GM21381 (cell line): ENCODE data around the gene GRIA4.
A peak's percentile ranks its signal among the peaks of the same experiment; 100 is the strongest.
"Not testable (repeated sequence)": the region's sequence is repeated elsewhere in the genome, so short reads cannot be mapped to it uniquely, and the experiment has no call there.

Experiments used
- ATAC-seq: cut with Tn5 transposase; IDR thresholded peaks from one replicate; pipeline ENCODE4 v1.9.1; 2021; ENCODE audit warnings: mild to moderate bottlenecking, moderate library complexity; ENCODE audit not compliant: unreplicated experiment

The GRIA4 gene

DNA sequence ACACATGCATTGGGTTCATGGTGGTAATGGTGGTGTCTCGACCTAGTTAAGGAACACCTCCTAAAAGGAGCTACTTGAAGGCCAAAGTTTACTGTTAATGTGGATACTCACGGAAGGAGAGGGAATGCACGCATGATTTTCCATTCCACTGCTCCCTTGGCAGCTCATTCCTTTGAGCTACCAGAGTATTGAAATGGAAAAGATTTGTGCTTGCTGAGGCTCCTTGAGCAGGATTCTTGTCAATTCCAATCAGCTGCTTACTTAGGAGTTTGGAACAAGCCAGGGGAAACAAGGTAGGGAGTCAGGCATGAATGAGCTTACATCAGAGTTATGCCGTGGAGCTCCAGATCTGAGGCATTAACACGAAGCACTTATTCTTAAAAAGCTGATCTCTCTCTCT lies 108.8 kb downstream of the GRIA4 start:
- ATAC-seq, result no peak

DNA sequence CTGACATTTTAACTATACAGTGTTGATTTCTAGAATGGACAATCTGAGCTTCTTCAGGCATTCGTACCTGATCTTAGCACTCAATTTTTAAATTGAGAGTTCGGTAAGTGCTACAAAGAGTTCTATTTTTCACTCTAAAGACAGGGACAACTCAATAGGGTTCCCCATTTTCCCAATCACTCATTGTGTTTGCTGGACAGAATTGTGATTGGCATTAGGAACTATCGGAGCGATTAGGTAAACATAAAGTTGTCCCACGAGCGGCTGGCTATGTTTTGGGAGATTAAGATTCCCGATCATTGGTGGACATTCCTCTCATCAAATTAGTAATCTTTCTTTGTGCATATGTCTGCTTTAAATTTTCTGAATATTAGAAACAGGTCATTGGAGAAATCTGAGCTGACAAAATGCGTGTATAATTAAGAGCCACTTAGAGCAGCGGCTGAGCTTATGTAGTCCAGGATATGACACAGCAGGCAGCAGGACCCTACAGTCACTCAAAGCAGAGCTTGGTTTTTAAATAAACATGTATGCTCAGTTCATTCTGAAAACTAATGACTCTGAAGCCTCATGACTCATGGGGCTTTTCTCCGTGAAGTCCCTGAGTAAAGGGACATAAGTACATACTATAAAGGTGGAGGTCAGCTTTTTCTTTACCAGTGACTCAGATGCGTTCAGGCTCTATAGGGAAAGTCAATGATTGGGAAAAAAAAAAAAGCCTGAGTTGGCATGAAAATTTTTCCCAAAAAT lies 109.4 kb downstream of the GRIA4 start:
- peak; percentile 94 for ATAC-seq

DNA sequence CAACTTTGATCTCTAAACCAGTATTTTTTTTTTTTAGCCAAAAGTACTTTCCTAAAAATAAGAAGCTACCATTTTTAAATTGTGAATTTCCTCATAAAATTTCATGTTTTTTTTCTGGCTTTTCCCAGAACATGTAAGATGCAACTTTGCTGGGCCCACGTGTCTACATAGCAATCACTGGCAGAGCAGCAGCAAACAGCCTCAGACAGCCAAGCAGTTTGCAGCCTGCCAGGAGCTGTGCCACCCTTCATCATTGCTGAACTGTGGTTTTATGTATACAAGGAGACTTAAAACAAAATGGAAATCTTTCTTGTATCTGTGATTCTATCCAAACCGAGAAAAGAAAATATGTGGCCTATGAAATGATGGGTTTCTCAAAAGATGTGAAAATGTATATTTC lies 110.2 kb downstream of the GRIA4 start:
- no peak for ATAC-seq

DNA sequence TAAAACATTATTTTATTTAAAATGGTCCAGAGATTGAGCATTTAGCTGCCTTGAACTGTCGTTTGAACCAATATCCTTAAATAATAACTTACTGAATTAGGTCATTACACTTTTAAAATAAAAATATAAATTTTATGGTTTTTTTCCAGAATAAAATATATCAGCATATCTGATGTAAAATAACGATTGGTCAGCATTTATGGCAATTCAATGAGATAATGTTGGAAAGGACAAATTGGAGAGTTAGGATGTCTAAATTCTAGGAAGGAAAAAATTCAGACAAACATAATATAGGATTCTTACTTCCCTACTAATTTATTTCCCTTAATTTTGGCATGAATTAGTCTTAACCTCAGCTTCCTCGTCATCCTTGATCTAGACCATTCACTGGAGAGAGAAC lies 113.4 kb downstream of the GRIA4 start:
- ATAC-seq, result no peak

DNA sequence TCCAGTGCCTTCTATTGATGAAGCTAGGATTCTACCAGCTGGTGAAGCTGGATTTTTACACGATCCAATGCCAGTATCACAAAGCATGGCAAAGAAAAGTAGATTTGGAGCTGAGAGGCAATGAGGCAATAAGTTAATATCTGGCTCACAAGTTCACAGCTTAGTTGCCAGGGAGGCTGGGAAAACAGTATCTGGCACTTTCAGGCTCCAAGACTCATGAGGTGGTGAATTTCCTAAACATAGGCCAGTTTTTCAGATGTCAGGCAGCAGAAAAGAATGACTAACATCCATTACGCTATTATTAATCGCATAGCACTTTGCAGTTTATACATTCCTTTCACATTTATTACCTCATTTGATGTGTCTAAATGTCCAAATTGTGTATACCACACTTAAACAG lies 122.7 kb downstream of the GRIA4 start:
- ATAC-seq, result no peak

DNA sequence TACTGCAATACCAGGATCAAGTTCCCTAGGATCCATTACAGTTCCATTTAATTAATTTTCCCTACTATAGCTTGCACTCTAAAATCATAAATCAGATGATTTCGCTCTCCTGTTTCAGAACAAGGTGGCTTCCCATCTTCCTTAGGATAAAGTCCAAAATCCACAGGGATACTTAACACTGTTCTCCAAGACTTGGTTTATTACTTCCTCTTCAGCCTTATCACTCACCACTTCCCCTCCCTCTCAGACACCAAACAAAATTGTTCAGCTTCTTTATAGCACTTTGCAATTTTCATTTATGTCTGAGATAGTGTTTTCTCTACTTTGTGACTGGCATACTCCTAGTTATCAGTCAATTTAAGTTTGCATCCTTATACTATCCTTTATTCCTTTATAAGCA lies 124.6 kb downstream of the GRIA4 start:
- no peak for ATAC-seq

DNA sequence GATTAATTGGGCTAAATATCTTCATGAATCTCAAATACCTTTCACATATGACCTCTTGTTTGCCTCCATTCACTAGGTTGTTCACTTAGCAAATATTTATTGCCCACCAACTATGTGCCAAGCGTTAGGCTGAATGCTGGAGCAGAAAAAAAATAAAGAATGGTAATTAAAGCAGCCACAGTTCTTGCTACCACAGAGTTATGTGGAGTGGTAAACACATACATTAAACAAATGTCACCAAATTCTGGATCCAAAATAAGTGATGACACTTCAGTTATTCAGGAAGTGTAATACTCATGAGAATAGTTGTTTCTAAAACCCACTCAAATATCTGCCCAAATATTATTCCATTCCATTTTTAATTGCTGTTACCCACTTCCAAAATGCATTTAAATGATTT lies 128.4 kb downstream of the GRIA4 start:
- ATAC-seq, result no peak

DNA sequence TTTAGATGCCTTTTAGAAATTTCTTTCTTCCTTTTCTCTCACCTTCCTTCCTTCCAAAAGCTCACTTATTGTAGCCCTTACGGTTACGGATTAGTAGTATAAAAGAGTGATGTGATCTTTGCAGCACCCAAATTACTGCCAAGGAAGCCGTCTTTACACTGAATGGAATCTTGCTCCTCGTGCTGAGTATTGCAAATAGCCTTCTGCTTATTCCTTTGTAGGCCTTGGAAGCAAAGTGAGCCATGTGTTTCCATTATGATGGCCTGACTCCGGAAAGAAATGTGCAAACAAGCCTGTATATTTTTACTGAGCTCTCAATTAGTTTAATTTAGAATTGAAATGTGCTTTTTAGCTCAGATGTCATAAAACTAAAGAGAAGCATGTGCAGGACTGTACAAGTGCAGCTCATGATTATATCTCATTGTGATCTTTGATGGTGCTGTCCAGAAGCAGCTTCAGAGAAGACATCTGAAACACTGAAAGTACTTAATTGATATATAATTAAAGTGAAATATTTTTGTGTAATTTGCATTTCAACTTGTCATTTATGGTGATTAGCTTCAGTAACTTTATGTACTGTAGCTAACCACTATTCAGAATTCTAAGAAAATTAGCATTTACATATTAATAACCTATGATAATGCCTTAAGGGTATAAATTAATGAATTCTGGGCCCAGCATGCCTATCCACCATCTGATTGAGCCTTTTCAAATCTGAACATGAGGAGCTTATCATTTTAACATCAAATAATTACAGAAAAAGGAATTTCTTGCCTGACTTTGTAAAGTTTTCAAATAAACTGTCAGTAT lies 129.3 kb downstream of the GRIA4 start:
- no peak for ATAC-seq

DNA sequence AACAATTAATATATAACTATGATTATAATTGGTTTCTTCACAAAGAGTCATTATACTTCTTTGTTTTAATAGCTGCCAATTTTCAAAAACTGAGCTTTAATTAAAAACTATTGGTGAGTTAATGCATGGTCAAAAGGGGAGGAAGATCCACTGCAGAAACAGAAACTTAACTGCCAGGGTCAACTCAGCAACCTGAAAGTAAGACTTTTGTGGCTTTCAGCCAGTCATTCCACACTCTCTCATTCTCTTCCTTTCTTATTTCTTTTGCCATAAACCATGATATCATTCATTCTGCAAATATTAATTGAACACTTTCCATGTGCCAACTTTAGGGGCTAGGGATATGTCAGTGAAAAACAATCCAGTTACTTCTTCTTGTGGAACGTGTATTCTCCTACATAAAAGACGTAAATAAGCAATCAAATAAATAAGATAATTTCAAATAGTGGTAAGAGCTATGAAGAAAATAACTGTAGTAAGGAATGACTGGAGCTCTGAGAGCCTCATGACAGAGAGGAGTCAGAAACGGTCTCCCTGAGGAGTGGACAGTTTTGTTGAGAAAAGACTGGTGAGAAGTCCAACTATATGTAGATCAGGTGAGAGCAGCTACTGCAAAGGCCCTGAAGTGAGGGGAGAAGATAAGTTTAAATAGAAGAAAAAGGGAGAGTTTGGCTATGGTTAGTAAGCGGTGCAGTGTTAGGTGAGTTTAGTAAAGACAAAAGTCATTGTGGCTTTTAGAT lies 130.5 kb downstream of the GRIA4 start:
- peak; percentile 99 for ATAC-seq

DNA sequence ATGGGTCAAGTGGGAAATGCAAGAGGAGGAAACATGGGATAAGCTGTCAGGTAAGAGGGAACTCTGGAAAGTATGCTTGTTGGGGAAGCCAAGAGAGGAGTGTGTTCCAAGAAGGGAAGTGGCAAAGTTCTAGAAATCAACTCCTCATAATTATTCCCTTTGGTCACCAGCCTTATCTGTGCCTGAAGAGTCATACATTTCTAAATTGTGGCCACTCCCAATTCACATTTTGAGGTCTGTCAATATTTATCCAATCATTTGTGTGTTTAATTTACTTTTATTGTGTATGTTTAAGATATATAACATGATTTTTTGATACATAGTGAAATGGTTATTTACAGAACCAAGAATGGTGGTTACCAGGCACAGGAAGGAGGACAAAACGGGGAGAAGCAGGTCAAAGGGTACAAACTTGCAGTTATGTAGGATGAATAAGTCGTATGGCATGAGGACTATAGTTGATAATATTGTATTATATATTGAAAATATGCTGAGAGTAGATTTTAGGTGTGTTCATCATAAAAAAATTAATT lies 131.7 kb downstream of the GRIA4 start:
- no peak for ATAC-seq

DNA sequence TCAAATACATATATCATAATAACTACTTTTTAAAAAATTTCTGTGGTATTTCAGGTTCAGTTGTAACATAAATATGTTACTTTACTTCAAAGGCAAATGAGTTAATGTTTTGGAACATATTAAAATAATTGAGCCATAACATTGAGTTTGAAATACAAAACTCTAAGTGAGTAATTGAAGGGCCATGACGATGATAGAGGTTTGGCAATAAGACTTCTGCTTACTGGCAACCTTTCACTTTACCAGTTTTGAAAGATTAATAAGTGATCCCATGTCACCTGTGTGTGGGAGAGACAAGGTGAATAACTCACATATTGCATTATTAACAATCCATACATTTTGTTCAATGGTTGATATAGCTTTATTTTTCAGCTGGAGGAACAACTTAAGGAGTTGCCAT lies 144.4 kb downstream of the GRIA4 start:
- no peak for ATAC-seq

DNA sequence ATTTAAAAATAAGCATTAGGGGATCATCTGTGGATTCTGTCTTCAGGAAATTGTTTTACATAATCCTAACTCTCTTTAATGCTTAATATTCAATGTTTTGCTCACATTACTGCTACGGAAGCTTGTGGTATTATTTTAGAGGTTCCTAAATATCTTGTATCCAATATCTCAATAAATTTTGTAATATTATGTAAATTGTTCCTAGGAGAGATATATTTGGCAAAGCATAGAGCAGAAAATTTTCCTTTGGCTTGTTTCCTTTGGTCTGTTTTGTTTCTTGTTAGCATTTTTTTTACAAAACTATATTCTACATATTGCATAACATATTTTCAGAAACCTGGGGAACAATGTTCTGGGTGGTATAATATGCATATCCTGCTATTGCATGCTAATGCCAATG lies 144.8 kb downstream of the GRIA4 start:
- ATAC-seq, result no peak

DNA sequence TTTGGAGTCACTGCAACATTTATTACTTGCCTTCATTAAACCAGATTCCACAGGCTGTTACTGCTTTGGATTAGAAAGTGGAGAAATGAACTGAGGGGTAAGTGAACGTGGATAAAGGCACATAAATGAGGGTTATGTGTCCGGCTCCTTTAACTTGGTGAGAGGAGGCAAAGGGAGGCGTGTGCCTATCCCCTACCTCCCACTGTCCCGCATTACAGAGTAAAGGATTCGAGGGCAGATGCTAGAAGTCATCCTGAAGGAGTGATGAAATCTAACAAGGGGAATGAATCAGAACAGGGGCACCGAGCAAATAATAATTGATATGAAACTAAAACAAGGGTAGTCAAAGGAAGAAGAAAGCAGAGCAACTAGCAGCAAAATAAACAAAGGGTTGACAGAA lies 147.2 kb downstream of the GRIA4 start:
- no peak for ATAC-seq

DNA sequence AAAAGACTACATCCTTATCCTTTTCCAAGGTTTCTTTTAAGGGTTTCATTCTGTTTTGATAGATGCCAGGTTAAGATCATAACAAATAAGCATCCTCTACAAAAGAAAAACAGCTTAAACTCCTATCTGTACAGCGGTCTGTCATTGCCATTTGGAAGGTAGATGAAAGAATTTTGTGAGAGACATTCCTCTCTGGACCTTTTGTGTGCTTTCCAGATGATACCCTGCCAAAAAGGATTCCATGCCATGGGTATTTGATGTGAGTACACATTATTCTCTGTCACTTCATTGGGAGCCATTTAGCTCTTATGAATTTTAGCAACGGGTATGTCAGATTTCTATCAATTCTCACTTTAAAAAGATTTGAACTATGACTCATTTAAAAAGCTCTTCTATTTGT lies 153.7 kb downstream of the GRIA4 start:
- ATAC-seq, result no peak

DNA sequence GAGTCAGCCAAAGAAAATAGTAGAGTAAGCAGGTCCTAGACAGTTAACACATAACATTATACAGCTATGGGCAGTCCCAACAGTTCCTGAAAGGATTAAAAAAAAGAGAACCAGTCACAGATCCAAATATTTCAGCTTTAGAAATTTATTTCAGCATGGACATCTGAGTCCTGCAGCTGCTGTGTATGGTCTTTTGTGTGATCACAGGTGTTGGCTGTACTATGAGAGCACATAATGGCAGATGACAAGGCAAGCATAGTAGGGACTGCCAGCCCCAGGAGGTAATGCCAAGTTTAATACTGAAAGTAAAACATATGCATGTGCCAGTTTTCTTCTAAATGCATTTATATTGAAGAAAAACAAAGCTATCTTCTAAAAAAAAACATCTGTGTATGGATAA lies 158.1 kb downstream of the GRIA4 start:
- no peak for ATAC-seq

DNA sequence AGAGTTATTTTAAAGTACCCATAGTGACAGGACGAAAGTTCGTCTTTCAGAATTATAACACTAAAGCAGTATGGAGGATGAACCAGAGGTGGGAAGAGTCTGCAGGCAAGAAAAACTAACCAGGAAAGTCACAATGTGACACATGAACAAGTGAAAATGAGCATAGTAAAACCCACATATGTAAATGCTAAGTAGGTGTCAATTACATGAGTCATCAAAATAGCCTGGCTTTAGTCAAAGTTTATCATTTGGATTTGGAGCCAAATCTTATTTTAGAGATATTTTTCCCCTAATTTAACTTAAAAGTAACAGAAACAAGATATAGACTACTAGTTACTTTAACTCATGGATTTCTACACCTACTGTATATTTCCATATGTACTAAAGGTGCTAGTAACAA lies 159.8 kb downstream of the GRIA4 start:
- ATAC-seq, result no peak

DNA sequence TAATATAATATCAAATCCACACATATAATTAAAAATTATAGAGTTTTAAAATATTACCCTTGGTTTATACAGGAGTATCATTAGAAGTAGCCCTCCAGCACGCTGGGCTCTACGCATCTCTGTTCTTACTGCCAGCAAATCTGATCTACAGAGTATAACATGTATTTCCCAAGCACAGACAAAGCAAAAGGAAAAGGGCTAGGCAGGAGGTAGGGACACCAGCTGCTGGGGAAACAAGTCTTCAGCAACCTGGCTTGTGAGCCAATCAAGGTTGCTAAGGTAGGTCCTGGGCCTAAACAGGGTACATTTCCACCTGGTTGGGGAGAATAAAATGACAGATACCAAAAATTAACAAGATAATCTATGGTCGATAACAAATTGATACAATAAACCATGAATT lies 163.6 kb downstream of the GRIA4 start:
- not testable (repeated sequence) for ATAC-seq

DNA sequence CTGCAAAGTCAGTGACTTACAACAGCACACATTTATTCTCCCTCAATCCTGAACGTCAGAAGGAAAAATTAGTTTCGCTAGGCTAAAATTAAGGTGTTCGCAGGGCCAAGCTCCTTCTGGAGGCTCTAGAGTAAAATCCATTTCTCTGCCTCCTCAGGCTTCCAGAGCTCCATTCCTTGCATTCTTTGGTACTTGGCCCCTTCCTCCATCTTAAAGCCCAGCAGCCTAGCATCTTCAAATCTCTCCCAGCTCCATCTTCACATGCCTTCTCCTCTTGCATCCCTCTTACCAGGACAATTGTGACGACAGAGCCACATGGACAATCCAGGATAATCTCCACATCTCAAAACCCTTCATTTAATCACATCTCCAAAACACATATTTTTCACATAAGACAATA lies 165.0 kb downstream of the GRIA4 start:
- ATAC-seq, result no peak

DNA sequence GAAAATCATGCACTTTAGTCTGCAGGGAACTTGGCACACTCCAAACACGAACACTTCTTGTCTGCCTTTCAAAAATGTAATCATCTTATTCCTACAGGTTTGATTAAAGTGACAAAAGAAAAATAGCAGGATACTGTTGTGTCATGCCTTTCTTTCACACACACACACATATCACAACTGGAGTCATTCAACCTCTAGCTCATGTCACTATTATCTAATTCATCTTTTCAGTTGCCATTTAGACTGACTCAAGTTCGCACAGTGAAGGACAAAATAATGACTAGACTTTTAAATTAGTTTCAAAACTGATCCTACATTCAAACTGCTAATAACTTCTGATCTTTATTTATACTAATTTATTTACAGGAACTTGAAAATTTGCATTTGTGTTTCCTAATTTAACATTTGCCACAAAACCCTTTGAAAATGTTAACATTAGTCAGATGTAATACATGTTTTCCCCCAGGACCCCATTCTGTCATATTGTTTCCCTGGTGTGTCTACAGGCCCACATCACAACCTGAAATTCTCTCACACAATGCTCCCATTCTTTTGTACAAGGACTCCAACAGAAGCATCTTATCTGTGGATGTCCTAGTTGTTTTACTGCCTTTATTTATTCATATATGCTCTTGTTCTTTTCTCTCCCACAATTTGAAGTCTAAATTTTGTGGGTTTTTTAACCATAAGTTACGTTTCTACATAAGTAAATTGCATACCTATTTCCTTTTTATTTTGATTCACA lies 171.1 kb downstream of the GRIA4 start:
- ATAC-seq, result no peak

DNA sequence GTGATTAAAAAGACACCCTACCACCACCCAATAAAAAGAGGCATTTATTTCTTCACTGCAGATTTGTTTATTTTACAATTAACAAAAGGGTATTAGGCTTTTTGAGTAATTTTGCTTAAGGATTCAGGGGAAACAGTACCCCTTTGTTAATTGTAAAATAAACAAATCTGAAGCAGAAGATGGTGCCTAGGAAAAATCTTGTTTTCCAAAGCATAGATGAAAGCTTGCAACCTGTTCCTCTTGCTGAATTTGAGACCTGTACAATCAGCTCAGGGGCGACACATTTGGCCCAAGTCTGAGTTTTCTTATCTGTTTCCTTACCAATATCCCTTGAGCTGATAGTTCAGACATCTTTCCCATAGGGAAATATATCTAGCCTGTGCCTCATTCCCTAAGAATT lies 171.9 kb downstream of the GRIA4 start:
- ATAC-seq, result no peak

DNA sequence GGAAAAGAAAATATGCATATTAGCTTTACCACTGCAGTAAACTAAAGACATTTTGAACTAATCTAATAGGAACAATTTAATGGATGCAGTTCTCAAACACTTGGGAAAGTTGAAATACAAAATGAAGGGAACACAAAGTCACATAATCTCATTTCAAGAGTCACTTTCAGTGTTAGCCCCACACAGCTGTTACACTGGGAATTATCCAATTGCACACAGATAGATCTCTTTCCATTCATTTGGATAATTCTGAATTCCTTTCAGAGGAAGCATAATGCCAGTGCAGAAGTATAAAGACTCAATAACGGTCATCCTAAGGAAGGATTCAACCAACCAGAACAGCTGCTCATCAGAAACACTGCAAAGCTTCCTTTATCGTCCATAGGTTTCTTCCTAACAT lies 173.3 kb downstream of the GRIA4 start:
- ATAC-seq, result no peak
